Transverse colon (tissue), 4 donors: ENCODE measurements around the gene WDR72. TPM values are rescaled to one million over a fixed set of nuclear protein-coding genes. Genes with fewer than 3 reads are reported as not detected.

Experiments used
- DNase-seq: peaks from one replicate; pipeline ENCODE4 v3.0.0-alpha.2; 2019
- H3K27ac ChIP-seq, 4 donors: fragments of 200-600 bp; sonication (generic); 2 replicates each; pipeline ENCODE4 v1.5.1; 2016 to 2018; ENCODE audit warnings: inconsistent platforms in 4 of 4
- H3K27me3 ChIP-seq: fragments of 200-600 bp; sonication (generic); 2 replicates; pipeline ENCODE4 v1.5.1; 2017; ENCODE audit warnings: inconsistent platforms
- H3K36me3 ChIP-seq, 4 donors: fragments of 200-600 bp; sonication (generic); 2 replicates each; pipeline ENCODE4 v1.5.1; 2017 to 2019; ENCODE audit warnings: inconsistent platforms in 4 of 4
- H3K4me1 ChIP-seq, 4 donors: fragments of 200-600 bp; sonication (generic); 2 replicates each; pipeline ENCODE4 v1.5.1; 2017 to 2020; ENCODE audit warnings: inconsistent platforms in 4 of 4
- H3K4me3 ChIP-seq, 4 donors: fragments of 200-600 bp; sonication (generic); 1 replicate in 1 of 4; 2 replicates in 3 of 4; pipeline versions ENCODE4 v1.5.1 to v1.6.1; 2017 to 2019; ENCODE audit warnings: inconsistent platforms in 4 of 4
- H3K9me3 ChIP-seq, 2 donors: fragments of 200-600 bp; sonication (generic); 2 replicates each; pipeline ENCODE4 v1.5.1; 2017 to 2019; ENCODE audit warnings: inconsistent platforms in 2 of 2
- CTCF ChIP-seq, 5 experiments: fragments of 200-600 bp in 3 of 5; fragments of 450-650 bp in 2 of 5; sonication (generic) in 3 of 5; IDR thresholded peaks; 1 replicate in 2 of 5; 2 replicates in 3 of 5; pipeline ENCODE4 v1.5.1; 2016 to 2017; ENCODE audit warnings: antibody characterized with exemption in 5 of 5, inconsistent platforms in 3 of 5, mild to moderate bottlenecking in 2 of 5, moderate library complexity in 1 of 5
- EP300 ChIP-seq: sonication (generic); formaldehyde crosslinking; IDR thresholded peaks from one replicate; pipeline ENCODE4 v1.6.1; 2017; ENCODE audit warnings: antibody characterized with exemption, low read depth
- POLR2A ChIP-seq: fragments of 450-650 bp; IDR thresholded peaks from one replicate; pipeline ENCODE4 v1.6.1; 2016; ENCODE audit warnings: antibody characterized with exemption, mild to moderate bottlenecking, moderate library complexity
- POLR2AphosphoS5 ChIP-seq, 3 donors: sonication (generic); formaldehyde crosslinking; IDR thresholded peaks; one replicate each; pipeline ENCODE4 v1.6.1; 2016; ENCODE audit warnings: antibody characterized with exemption in 3 of 3
- WGBS, 2 donors: methylation state at CpG; one replicate each; pipeline ENCODE4 v1.1.5; 2018; ENCODE audit warnings: low coverage in 1 of 2; 5-methylcytosine and 5-hydroxymethylcytosine counted together
- in situ Hi-C, 4 donors: fragments of 200-750 bp; cut with MboI; loops; one replicate each; pipeline versions ENCODE4 v1.15.0 to v1.15.1; 2017; ENCODE audit warnings: low sequenced_read_pairs in 3 of 4, low pct_ligation_motif_present in 1 of 4, low pct_unique_long_range_greater_than_20kb in 1 of 4
- intact Hi-C: fragments of 100-400 bp; cut with DNase I; formaldehyde crosslinking; loops from one replicate; pipeline ENCODE4 v1.15.1; 2023; ENCODE audit warnings: low total_unique reads
- total RNA-seq, 4 donors: library from RNA; depleted of rRNA; stranded (reverse); fragments of >200 nt; gene quantifications; one replicate each; pipeline ENCODE4 v1.1.0, GENCODE V29; 2016

The WDR72 gene
- total RNA-seq, 4 donors from 2014 or later = 0.14 to 0.16 TPM; not detected in 2

- 80 to 92% methylated on average over 2 of the region's 2 CpGs for WGBS, 2 donors
These were observed 247.4 kb downstream of the WDR72 start for GRCh38 chr15:53512029-53512428.

GRCh38 chr15:53511175-53511574 lies 248.3 kb downstream of the WDR72 start:
- H3K4me1 ChIP-seq = no peaks in the 10 kb centered on the region

More at GRCh38 chr15:53512029-53512428, 247.4 kb downstream of the WDR72 start:
- no peaks in the 10 kb centered on the region for H3K4me1 ChIP-seq
- H3K27ac ChIP-seq = no peak overlapping the region
- H3K4me3 ChIP-seq = no peak overlapping the region
- H3K27me3 ChIP-seq = no peaks in the 10 kb centered on the region
- in situ Hi-C loops = no loop called here
- H3K9me3 ChIP-seq = no peaks in the 10 kb centered on the region
- intact Hi-C loops = no loop called here
- TF ChIP-seq POLR2A (no peak), CTCF (IDR thresholded peaks at IDR 0.05) (no peak), EP300 (no peak), POLR2AphosphoS5 (IDR thresholded peaks at IDR 0.05) (no peak)
- DNase-seq = no peak
- no peaks in the 10 kb centered on the region for H3K36me3 ChIP-seq

GRCh38 chr15:53506370-53506769 lies 253.1 kb downstream of the WDR72 start:
- Histone ChIP-seq H3K4me1 (no peaks in the 10 kb centered on the region), H3K4me3 (no peak overlapping the region), H3K36me3 (no peaks in the 10 kb centered on the region), H3K27ac (no peak overlapping the region), H3K27me3 (no peaks in the 10 kb centered on the region), H3K9me3 (no peaks in the 10 kb centered on the region)
- 77% methylated on average over 2 of the region's 2 CpGs; no CpG with 5 or more reads in 1 of the 2 donors for WGBS, 2 donors
- in situ Hi-C loops = no loop called here
- TF ChIP-seq EP300 (no peak), CTCF (IDR thresholded peaks at IDR 0.05) (no peak), POLR2A (no peak), POLR2AphosphoS5 (IDR thresholded peaks at IDR 0.05) (no peak)
- no peak for DNase-seq
- intact Hi-C loops = no loop called here

More at GRCh38 chr15:53511175-53511574, 248.3 kb downstream of the WDR72 start:
- in situ Hi-C loops = no loop called here
- DNase-seq = no peak
- H3K4me3 ChIP-seq = no peak overlapping the region
- no peak for TF ChIP-seq POLR2A
- no peak for TF ChIP-seq CTCF (IDR thresholded peaks at IDR 0.05)
- TF ChIP-seq EP300 = no peak
- no peak for TF ChIP-seq POLR2AphosphoS5 (IDR thresholded peaks at IDR 0.05)
- H3K36me3 ChIP-seq = no peaks in the 10 kb centered on the region
- H3K27me3 ChIP-seq = no peaks in the 10 kb centered on the region
- H3K27ac ChIP-seq = no peak overlapping the region
- intact Hi-C loops = no loop called here
- no peaks in the 10 kb centered on the region for H3K9me3 ChIP-seq

GRCh38 chr15:53498996-53499395 lies 260.5 kb downstream of the WDR72 start:
- TF ChIP-seq POLR2AphosphoS5 (IDR thresholded peaks at IDR 0.05) = no peak
- no peak for TF ChIP-seq EP300
- TF ChIP-seq POLR2A = no peak
- TF ChIP-seq CTCF (IDR thresholded peaks at IDR 0.05) = no peak
- no peak for DNase-seq
- Histone ChIP-seq H3K36me3 (no peaks in the 10 kb centered on the region), H3K27me3 (no peaks in the 10 kb centered on the region), H3K4me3 (no peak overlapping the region), H3K4me1 (no peaks in the 10 kb centered on the region), H3K27ac (no peak overlapping the region), H3K9me3 (no peaks in the 10 kb centered on the region)
- 67 to 82% methylated on average over 2 to 4 of the region's 4 CpGs for WGBS, 2 donors
- intact Hi-C loops = no loop called here
- in situ Hi-C loops = no loop called here
